Fibroblast of gingiva (primary cell): ENCODE measurements around the gene ENAH.

Experiments
- DNase-seq: peaks from one replicate; pipeline ENCODE4 v3.0.0-alpha.2; 2011; ENCODE audit warnings: low read depth

Gene ENAH

DNA sequence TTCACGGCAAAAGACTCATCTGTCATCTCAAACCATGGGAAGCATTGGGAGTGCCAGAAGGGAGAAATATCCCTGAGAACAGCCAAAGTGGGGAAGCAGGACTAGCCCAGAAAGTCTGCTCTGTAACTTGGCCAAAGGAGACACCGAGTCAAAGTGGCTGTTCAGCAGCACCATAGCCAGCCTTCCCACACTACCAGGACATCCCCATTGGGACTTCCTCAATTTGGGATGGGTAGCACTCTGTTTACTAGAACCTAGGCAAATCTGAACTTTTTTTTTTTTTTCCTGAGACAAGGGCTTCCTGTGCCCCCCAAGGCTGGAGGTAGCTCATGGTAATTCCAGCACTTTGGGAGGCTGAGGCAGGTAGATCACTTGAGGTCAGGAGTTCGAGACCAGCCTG lies 93.0 kb downstream of the ENAH start:
- DNase-seq, result no peak

DNA sequence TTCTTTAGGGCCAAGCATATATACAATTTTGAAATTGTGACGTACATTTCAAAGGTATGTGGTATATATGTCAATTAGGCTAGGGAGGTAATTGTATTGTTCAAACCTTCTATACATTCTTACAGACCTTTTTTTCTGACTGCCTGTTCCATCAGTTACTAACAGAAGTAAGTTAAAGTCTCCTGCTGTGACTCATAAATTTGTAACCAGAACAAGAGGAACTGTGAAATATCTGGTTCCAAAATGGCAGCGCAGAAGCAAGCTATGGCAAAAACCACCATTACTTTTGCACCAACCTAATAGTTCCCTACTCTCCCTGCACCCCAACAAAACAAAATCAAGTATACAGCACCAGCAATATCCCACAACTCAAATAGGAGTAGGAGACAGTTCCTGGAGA lies 93.6 kb downstream of the ENAH start:
- DNase-seq, result no peak

DNA sequence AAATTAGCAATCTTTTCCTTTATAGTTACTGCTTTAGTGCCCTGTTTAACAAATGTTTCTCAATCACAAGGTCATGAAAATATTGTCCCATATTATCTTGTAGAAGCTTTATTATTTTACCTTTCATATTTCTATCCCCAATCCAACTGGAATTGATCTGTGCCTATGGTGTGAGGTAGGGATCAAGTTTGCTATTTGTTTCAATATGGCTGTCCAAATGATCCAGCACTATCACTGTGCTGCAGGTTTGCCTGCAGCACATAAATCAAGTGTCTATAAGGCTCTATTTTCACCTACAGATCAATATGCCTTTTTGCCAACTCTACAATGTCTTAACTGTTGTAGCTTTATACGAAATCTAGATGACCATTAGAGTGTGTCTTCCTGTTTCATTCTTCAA lies 96.2 kb downstream of the ENAH start:
- no peak for DNase-seq

DNA sequence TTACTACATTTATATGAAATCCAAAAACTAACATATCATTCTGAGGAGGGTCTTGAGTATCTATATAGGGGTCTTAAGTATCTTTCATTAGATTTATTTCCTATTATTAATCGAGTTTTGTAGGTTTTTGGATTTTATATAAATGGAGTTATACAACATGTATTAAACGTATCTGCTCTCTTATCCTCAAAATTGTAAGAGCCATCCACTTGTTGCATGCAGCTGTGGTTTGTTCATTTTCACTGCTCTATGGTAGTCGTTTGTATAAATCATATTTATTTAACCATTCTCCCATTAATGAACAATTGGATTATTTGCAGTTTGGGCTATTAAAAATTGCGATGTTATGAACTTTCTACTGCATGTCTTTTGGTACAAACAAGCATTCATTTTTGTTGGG lies 97.1 kb downstream of the ENAH start:
- DNase-seq, result no peak

DNA sequence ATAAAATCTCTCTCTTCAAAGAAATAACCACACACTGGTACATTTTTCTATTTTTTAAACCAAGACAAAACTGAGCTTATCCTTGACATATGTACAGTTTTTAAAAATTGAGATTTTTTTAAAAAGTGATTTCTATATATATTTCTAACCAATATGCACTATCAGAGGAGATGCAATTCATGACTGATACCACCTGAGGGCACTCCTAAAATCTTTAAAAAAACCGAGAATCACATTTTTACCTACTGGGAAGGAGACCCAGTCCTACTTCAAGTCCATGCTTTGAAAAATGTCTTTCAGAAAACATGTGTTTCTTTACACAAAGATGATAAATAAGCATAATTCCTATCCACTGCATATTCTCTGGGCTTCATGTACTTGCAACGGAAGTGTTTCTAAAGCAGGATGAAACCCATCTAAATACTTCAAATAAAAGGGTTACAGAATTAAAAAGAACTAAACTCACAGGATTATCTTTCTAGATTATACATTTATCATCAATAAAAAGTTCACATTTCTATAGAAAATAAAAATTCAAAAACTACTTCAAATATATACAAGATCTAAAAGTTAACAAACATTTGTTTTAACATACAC lies 98.6 kb downstream of the ENAH start:
- peak; percentile 11 for DNase-seq

DNA sequence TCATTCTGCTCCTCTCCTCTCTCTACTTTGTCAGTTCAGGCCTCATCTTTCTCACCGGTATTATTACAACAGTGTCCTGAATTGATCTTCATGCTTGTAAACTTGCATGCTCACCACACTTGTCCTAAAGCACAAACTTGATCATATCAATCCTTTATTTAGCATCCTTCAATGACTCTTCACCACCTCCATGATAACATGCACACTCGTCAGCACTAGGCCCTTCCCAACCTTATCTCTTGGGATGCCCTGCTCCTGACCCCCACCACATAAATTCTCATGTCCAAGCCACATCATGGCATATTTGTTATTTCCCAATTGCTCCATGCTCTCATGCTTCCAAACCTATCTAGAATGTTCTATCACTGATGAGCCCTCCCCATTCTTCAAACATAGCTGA lies 103.1 kb downstream of the ENAH start:
- no peak for DNase-seq

DNA sequence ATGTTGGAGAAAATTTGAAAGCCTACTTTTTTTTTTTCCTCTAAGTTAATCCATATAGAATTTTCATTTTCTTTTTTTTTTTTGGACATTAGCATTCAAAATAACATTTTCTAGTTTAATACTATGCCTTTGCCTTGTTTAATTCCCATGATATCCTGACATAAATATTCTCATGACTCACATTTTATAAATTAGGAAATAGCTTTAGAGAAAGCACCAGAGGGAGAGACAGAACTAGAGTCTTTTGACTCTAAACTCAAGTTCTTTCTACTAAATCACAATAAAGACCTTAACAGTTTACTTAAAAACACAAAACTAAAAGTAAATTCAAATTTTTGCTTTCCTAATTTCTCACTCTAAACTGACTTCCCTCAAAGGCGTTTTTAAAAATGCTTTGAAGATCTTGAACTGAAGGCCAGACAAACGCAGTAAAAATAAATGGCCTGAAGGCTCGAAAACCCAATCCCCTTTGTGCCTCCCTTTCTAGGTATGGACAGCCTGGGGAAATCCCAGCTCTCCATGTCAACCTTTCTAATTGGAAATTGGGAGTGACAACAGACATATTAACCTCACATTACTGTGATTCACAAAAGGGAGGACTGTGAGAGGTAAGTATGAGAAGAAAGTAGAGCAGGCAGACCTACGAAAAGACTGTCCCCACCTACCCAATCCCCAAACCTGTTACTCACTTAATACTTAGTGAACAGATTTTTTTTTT lies 104.6 kb downstream of the ENAH start:
- DNase-seq, result no peak

DNA sequence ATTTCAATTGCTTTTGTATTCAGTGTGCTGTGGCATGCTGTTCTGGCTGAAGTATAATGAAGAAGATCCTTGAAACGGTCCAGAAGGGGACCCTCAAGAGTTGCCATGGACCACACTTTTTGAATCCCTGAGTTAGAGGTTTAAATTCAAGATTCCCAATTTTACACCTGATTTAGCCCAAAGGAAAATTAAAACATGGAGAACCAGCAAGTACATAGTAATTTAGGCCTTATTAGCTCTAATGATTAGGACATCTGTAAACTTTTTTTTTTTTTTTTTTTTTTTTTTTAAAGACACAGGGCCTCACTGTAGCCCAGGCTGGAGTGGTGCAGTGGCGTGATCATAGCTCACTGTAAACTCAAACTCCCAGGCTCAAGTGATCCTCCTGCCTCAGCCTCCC lies 107.3 kb downstream of the ENAH start:
- DNase-seq, result no peak

DNA sequence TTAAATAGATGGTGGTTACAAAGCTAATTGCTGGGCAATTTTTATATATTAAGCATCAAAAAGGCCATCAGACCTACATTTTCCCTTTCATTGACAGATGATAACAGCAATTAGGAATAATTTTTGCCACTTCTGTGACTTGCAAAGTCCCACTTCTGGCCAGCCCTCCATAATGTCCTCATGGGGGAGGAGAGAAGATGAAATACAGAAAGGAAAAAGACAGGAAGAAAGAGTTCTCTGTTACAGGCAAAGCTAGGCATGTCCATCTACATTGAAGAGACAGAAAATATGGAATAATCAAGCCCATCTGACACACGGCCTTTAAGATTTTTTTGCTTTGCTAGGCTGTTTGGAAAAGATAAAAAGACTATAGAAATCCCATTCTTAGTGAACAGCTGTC lies 108.0 kb downstream of the ENAH start:
- no peak for DNase-seq

DNA sequence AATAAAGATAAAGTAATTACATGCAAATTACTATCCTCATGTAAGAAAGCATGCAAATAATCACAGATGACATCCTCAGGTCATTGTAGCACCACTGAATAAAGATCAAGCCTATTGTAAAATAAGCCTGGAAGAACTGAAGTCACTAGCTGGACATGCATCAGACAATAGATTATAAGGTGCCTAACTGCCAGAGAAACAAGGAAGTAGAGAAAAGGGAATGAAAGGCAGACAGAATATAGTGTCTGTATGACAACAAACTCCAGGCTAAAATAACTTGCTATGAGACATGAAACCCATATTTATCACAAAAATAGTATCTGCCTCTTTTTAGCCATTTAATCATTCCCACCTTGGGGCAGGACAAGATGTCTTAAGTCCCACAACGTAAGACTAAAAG lies 108.7 kb downstream of the ENAH start:
- DNase-seq, result no peak

DNA sequence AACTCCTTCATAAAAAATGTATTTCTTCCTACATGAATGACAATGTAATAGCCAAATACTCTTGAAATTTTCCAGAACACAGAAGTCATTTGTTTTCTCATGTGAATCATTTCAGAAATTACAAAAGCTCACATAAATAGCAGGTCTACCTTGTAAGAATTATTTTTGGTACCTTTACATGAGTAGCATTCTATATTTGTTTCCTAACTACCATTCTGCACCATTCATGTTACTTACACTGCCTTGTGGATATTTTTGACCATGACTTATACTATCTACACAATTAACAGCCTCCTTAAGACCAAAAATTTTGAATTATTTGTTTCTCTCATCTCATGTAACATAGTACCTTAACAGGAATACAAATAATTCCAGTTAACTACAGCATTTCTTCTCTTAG lies 109.6 kb downstream of the ENAH start:
- no peak for DNase-seq

DNA sequence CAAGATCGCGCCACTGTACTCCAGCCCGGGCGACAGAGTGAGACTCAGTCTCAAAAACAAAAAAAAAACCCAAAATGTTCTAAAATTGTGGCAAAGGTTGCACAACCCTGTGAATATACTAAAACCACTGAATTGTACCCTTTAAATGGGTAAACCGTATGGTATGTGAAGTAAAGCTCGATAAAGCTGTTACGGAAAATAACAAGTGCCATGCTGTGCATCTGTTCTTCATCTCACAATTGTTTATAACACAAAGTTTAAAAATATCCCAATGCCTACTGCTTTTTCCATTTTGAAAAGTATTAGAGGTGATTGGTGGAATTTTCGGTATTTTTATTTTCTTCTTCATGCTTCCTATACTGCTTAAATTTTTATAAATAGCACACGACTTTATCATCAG lies 111.5 kb downstream of the ENAH start:
- peak; percentile 73 for DNase-seq

DNA sequence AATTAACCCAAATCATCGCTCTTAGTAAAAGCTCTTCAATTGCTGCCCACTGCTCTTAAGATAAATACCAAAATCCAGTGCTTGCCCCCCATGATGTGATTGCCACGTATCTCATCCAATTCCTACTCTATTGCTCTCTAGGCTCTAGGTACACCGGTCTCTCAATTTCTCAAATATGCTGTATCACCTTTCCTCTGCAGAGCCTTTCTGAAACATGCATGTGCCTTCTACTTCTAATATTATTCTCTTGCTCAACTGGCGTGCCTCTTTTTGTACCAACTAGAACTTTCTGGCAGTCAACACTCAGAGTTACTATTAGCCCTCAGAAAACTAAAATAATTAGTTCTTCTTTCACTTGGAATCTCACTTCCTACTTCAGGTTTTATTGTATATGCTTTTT lies 113.3 kb downstream of the ENAH start:
- no peak for DNase-seq

DNA sequence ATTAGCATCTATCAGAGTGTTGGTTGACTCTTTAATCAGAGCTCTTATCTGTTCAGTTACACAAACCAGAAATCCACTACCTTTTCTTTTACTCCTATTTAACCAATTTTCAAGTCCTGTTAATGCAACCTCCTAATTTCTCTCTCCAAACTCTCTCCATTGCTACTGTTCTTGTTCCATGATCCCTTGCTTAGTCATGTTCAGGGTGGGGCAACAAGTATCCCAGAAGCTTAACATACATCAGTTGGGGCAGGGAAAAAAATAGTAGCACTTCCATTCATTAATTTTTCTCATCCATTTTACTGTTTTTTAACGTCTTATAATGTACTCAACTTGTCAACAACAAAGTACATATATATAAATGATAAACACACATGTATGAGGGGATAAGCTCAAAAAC lies 113.9 kb downstream of the ENAH start:
- DNase-seq, result no peak

DNA sequence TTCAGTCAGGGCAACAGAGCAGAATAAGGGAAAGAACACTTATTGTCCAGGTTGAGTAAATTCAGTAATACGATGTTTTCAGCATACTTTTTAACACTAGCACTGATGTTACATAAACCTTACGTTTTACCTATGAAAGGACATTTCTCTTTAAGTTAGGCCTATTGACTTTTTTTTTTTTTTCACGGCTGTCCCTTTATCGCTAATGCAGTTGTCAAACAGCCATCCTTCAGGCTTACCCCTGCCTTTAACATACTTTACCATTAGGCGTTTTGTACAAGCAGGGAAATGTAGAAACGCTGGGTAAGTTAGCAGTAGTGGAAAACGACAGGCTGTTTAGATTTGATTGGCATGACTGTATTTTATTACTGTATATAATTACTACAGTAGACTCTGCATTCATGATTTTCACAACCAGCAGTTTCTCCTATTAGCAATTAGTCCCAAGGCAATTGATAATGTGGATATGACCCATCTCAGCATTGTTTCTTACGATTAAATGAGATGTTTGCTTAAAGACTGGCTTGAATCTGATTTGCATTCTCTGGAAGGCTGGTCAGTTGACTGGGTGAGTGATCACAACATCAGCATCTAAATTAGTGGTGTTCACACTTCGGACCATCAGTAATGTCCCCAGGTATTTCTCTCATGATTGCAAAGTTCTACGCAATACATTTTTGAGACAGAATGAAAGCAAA lies 115.2 kb downstream of the ENAH start:
- DNase-seq, result no peak

DNA sequence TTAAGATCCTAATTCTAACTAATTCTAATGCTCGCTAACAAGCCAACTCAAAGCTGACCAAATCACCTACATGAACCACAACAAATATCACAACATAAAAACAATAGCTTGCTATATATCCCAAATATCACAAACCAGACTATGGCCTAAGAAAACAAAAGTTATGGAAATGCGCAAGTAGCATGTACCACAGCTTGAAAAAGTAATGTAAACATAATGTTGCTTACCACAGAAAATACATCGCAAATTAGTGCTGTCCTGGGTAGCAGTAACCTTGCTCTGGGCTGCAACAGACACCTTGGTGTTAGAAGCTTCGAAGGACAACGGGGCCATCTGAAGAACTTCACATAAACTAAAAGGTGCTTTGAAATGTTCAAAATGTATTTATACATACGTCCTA lies 117.6 kb downstream of the ENAH start:
- DNase-seq, result no peak

DNA sequence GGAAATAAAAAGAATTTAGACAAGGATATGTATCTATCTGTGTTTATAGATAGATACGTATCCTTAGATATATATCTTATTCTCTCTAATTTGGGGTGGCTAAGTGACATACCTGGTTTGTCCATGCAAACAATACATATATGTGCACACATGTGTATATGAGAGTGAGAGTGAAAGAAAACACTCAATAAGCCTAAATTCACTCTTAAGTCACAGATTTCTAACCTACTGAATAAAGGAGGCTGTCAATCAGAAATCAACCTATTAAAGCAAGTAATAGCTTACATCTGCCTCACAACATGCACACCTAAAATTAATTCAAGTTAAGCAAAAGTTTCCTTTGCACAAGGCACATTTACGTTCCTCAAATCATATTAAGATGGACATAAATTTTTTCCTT lies 118.2 kb downstream of the ENAH start:
- DNase-seq, result no peak

DNA sequence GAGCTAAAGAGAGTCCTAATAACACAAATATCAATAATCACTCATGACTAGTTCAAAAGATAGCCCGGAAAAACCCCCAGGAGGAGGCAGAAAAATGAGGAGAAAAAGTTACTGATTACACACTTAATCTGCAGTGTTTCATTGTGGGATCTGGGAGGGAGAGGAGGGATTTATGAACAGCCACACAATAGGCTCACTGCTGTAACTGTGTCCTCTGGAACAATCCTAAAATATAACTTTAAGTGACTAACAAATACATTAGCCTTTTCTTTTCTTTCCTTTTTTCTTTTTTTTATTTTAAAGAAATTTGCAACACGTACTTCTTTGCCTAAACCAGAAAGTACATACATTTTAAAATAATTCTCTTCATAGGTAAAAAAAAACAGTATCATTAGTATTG lies 118.8 kb downstream of the ENAH start:
- no peak for DNase-seq

DNA sequence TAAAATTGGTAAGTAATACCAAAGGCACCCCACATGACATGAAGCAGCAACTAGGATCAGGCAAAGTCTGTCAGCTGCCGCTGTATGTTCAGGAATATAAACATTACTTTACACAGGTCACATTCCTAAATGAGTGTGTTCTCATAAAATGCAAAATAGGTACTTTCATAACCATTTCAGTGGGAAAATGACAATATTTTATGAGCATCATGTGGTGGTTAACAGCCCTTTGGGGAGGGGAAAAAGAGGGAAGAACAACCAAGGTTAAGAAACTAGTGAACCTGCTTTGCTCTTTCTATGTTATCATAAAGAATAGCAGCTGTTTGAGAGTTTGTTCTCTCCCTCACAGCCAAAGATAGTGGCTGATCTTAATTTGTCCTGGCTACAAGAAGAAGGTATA lies 119.7 kb downstream of the ENAH start:
- DNase-seq, result no peak

DNA sequence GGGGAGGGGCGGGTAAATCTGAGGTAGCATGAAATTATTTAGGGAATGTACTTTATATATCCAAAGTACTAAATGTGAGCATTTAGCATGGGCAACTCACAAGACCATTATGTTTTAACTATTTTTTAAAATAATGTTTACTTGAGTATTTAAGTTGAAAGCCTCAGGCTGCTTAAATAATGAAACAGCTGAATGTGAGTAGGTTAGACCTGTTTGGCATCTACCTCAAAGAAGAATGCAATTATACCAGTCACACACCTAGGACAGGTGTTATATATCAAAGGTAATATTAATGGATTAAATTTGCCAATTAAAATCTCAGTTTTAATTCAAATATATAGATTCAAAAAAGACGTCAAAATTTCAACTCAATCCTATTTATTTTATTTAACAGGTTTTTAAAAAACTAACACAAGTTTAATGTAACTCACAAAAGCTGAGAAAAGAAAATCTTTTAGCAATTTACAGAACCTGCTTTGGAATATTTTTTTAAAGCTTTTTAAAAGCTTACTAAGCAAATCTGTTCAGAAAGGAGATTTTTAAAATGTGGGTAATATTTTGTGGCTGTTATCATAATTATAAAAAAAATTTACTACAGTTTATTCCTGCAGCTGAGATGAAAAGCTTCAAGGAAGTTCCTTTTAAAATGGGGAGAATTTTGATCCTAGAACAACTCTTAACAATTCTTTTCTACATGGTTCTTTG lies 120.5 kb downstream of the ENAH start:
- no peak for DNase-seq

DNA sequence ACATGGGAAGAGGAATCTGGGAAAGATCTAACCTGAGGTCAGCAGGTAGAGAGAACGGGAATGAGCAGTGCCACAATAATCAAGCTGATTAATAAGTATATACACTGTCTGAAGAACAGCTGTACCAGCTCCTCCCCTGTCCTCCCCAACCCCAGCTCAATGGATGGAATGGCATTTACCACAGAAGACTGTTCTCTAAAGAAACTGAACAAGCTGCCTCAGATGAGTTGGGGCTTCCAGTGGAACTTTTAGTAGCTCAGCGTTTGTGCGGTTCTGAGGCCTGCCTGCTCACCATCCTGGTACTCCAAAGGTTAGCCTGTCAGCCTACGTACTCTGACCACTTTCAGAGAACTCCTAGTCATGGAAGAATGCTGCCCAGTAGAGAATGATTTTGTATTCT lies 123.2 kb downstream of the ENAH start:
- DNase-seq, result no peak

DNA sequence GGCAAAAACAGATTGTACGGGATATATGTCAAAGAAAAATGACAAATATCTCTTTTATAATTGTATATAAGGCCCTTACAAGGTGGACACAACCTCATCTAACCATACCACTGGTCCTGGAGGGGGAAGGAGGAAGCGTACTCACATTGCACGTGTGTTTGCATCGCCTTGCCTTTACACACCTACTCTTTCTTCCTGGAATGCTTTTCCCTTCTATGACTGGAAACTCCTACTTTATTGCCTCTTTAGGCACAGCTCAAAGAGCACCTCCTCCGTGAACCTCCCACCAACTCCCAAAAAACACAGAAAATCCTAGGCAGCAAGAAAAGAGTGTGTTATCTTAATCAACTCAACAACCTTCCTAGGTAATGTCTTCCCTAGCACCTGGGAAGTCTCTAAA lies 125.3 kb downstream of the ENAH start:
- no peak for DNase-seq

DNA sequence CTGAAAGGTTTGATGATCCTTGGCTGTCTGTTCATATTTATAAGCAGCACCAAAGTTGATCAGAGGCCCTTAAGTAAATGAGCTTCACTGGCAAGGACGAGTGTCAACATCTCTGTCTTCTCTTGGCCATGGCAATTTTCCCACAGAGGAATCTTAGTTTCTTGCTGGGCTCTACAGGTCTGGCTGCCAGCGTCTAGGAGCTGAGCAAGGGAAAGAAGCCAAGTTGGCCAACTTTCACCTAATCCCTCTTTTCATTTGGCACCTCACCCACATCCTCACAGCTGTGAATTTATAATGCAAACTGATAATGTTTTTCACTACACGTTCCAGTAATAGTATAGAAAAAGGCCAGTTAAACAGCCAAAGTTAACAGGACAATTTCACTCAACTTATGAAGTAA lies 126.0 kb downstream of the ENAH start:
- no peak for DNase-seq
